HepG2 (cell line): Measurements from ENCODE around the gene PLXND1. TPM values are rescaled to one million over a fixed set of nuclear protein-coding genes. Genes with fewer than 3 reads are reported as not detected.

ENCODE experiments used
- ATAC-seq: fragments of 200-7000 bp; cut with Tn5 transposase; 3 replicates; pipeline ENCODE4 v1.9.1; 2020; ENCODE audit warnings: mild to moderate bottlenecking, moderate library complexity
- BruUV-seq: library from RNA; stranded (reverse); fragments of 400-500 nt; replicated peaks from 2 replicates; lab custom pipeline; 2021; lab: Mats Ljungman, UMichigan
- CTCF ChIA-PET: fragments of 300-600 bp; formaldehyde crosslinking; extraction: SDS; loops from one replicate; lab custom pipeline; 2021; ENCODE audit warnings: low total read pairs, inconsistent platforms, low intra/inter-chr PET ratio; lab: Yijun Ruan, JAX
- POLR2A ChIA-PET: fragments of 350-600 bp; sonication (Branson Sonifier 250); formaldehyde crosslinking; loops from one replicate; lab custom pipeline; 2020; ENCODE audit warnings: antibody characterized with exemption, inconsistent platforms; lab: Yijun Ruan, JAX
- DNase-seq: peaks from one replicate; pipeline ENCODE4 v3.0.0-alpha.2; 2015; ENCODE audit warnings: low spot score
- FAIRE-seq: peaks from 3 replicates; lab custom pipeline; 2011; peaks lifted over from hg19 to GRCh38; lab: Jason Lieb, UNC
- H2AFZ ChIP-seq: one replicate; pipeline ENCODE4 v1.6.1; 2011; ENCODE audit warnings: low read length, inconsistent platforms
- H3K27ac ChIP-seq: fragments of 300-600 bp; 3 replicates; pipeline ENCODE4 v1.8.0; 2011; ENCODE audit warnings: mixed run types, mild to moderate bottlenecking, mixed read lengths, low read length, inconsistent platforms; ENCODE audit not compliant: insufficient read depth; ENCODE audit errors: extremely low read length
- H3K27me3 ChIP-seq, 2 experiments: fragments of 200-600 bp in 1 of 2; 2 replicates in 1 of 2; 3 replicates in 1 of 2; pipeline versions ENCODE4 v1.6.0 to v1.8.0; 2011; ENCODE audit warnings: low read length in 2 of 2, mild to moderate bottlenecking in 2 of 2, moderate library complexity in 2 of 2, inconsistent platforms in 1 of 2; ENCODE audit not compliant: insufficient read depth in 2 of 2, control insufficient read depth in 1 of 2
- H3K36me3 ChIP-seq, 2 experiments: fragments of 200-600 bp in 1 of 2; replicated peaks in 1 of 2; 2 replicates in 1 of 2; 3 replicates in 1 of 2; pipeline versions ENCODE4 v1.5.1 to v1.8.0; 2011; ENCODE audit warnings: low read length in 2 of 2, inconsistent platforms in 1 of 2; ENCODE audit not compliant: insufficient read depth in 2 of 2, control insufficient read depth in 1 of 2
- H3K4me1 ChIP-seq: 2 replicates; pipeline ENCODE4 v1.5.1; 2012; ENCODE audit warnings: low read length, inconsistent platforms; ENCODE audit not compliant: insufficient read depth
- H3K4me2 ChIP-seq: 2 replicates; pipeline ENCODE4 v1.6.0; 2011; ENCODE audit warnings: low read depth, low read length, inconsistent platforms
- H3K4me3 ChIP-seq, 3 experiments: fragments of 200-600 bp in 1 of 3; sonication (generic), shearing (Covaris generic) in 1 of 3; replicated peaks in 1 of 3; 2 replicates each; pipeline ENCODE4 v1.5.1; 2011 to 2016; ENCODE audit warnings: low read length in 3 of 3, inconsistent platforms in 2 of 3, low read depth in 2 of 3, mild to moderate bottlenecking in 2 of 3, control low read depth in 1 of 3, mixed read lengths in 1 of 3; ENCODE audit not compliant: insufficient read depth in 1 of 3
- H3K79me2 ChIP-seq: one replicate; pipeline ENCODE4 v1.6.1; 2011; ENCODE audit warnings: low read length, inconsistent platforms; ENCODE audit not compliant: insufficient read depth
- H3K9ac ChIP-seq: 2 replicates; pipeline ENCODE4 v1.6.0; 2011; ENCODE audit warnings: mild to moderate bottlenecking, low read depth, low read length, inconsistent platforms; ENCODE audit not compliant: insufficient read depth
- H3K9me3 ChIP-seq: 2 replicates; pipeline ENCODE4 v1.5.1; 2012; ENCODE audit warnings: mild to moderate bottlenecking, low read length
- H4K20me1 ChIP-seq: 2 replicates; pipeline ENCODE4 v1.6.0; 2011; ENCODE audit warnings: inconsistent platforms, mild to moderate bottlenecking, low read length, moderate library complexity; ENCODE audit not compliant: insufficient read depth
- CHD4 ChIP-seq: fragments of 200-600 bp; sonication (generic); IDR thresholded peaks from 2 replicates; pipeline ENCODE4 v1.7.0; 2017; ENCODE audit warnings: mild to moderate bottlenecking, low read length, borderline replicate concordance
- HDAC2 ChIP-seq: sonication (generic); formaldehyde crosslinking; IDR thresholded peaks from 2 replicates; pipeline ENCODE4 v1.4.0; 2020; ENCODE audit warnings: missing genetic modification reagents
- KDM1A ChIP-seq: IDR thresholded peaks from 2 replicates; pipeline ENCODE4 v1.6.1; 2016; ENCODE audit warnings: missing compliant biosample characterization
- NR2C2 ChIP-seq: sonication (generic); formaldehyde crosslinking; IDR thresholded peaks from 2 replicates; pipeline ENCODE4 v1.4.0; 2020; ENCODE audit warnings: missing genetic modification reagents, mild to moderate bottlenecking, moderate library complexity, borderline replicate concordance
- NR2F1 ChIP-seq, 2 experiments: fragments of 450-650 bp in 1 of 2; formaldehyde crosslinking in 1 of 2; IDR thresholded peaks; 2 replicates each; pipeline versions ENCODE4 v1.5.0 to v1.6.1; 2016 to 2020; ENCODE audit warnings: mild to moderate bottlenecking in 1 of 2, missing compliant biosample characterization in 1 of 2, missing genetic modification reagents in 1 of 2, moderate library complexity in 1 of 2
- RCOR2 ChIP-seq: IDR thresholded peaks from 2 replicates; pipeline ENCODE4 v1.6.1; 2016; ENCODE audit warnings: missing biosample characterization, missing genetic modification reagents
- ZMYM3 ChIP-seq: sonication (generic); formaldehyde crosslinking; IDR thresholded peaks from 2 replicates; pipeline ENCODE4 v1.5.1; 2020; ENCODE audit warnings: mild to moderate bottlenecking, missing genetic modification reagents
- ZNF225 ChIP-seq: sonication (generic); formaldehyde crosslinking; IDR thresholded peaks from 2 replicates; pipeline ENCODE4 v1.4.0; 2020; ENCODE audit warnings: mild to moderate bottlenecking, missing genetic modification reagents
- ZNF609 ChIP-seq: sonication (generic); formaldehyde crosslinking; IDR thresholded peaks from 2 replicates; pipeline ENCODE4 v1.4.0; 2020; ENCODE audit warnings: mild to moderate bottlenecking, missing genetic modification reagents, borderline replicate concordance
- ZNF629 ChIP-seq: sonication (generic); formaldehyde crosslinking; conservative IDR thresholded peaks from 2 replicates; pipeline ENCODE4 v1.5.0; 2020; ENCODE audit warnings: missing genetic modification reagents
- ZNF749 ChIP-seq: sonication (generic); formaldehyde crosslinking; IDR thresholded peaks from 2 replicates; pipeline ENCODE4 v1.8.0; 2022; ENCODE audit warnings: mild to moderate bottlenecking, missing genetic modification reagents, moderate library complexity, borderline replicate concordance
- ZNF768 ChIP-seq: sonication (generic); formaldehyde crosslinking; IDR thresholded peaks from 2 replicates; pipeline ENCODE4 v1.4.0; 2020; ENCODE audit warnings: missing genetic modification reagents
- WGBS: methylation state at CpG from one replicate; pipeline ENCODE4 v1.1.6; 2017; ENCODE audit warnings: low lambda C conversion rate; 5-methylcytosine and 5-hydroxymethylcytosine counted together
- in situ Hi-C: cut with HindIII; loops from 2 replicates; pipeline ENCODE4 v1.10.0; 2017; ENCODE audit warnings: low pct_unique_long_range_greater_than_20kb; ENCODE audit not compliant: extremely low pct_ligation_motif_present
- intact Hi-C: fragments of 100-400 bp; cut with micrococcal nuclease; formaldehyde crosslinking; loops from one replicate; pipeline ENCODE4 v1.10.0; 2022; ENCODE audit not compliant: unreplicated experiment
- polyA plus RNA-seq, 8 experiments: library from polyadenylated mRNA; depleted of rRNA in 3 of 8; stranded (reverse) in 7 of 8; unstranded in 1 of 8; fragments of >200 nt; fragmentation: Illumina TruSeq in 4 of 8; extraction: Trizol in 4 of 8; gene quantifications; 2 replicates each; pipeline versions ENCODE4 v1.2.1 to v1.2.3, GENCODE V29; 2011 to 2016; ENCODE audit warnings: low read depth in 4 of 8, missing spikeins in 1 of 8, mixed read lengths in 1 of 8; ENCODE audit not compliant: insufficient read depth in 1 of 8
- total RNA-seq, 5 experiments: library from RNA; depleted of rRNA; stranded (reverse); fragments of >200 nt; fragmentation: Illumina TruSeq; extraction: Trizol; gene quantifications; 2 replicates each; pipeline ENCODE4 v1.2.3, GENCODE V29; 2016; ENCODE audit warnings: low read depth in 1 of 5
- TF ChIP-seq, protein P1 (sequence below): sonication (generic); formaldehyde crosslinking; IDR thresholded peaks from 2 replicates; pipeline ENCODE4 v1.4.0; 2020; ENCODE audit warnings: missing genetic modification reagents, borderline replicate concordance
- TF ChIP-seq, protein P2 (sequence below): IDR thresholded peaks from 2 replicates; pipeline ENCODE4 v1.6.1; 2016; ENCODE audit warnings: missing biosample characterization, missing genetic modification reagents, low read depth

The PLXND1 gene
- total and polyA plus RNA-seq, 2 of the 13 experiments (the other 11 are each of a cell fraction or from before 2014, with no cell fraction given): 15.9 to 42.0 TPM

GRCh38 chr3:129609591-129610182 is 3.2 kb upstream of the PLXND1 start (continued):
- TF ChIP-seq, protein P1, sequence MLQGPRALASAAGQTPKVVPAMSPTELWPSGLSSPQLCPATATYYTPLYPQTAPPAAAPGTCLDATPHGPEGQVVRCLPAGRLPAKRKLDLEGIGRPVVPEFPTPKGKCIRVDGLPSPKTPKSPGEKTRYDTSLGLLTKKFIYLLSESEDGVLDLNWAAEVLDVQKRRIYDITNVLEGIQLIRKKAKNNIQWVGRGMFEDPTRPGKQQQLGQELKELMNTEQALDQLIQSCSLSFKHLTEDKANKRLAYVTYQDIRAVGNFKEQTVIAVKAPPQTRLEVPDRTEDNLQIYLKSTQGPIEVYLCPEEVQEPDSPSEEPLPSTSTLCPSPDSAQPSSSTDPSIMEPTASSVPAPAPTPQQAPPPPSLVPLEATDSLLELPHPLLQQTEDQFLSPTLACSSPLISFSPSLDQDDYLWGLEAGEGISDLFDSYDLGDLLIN (CRISPR knock-in tag): no peak

DNA sequence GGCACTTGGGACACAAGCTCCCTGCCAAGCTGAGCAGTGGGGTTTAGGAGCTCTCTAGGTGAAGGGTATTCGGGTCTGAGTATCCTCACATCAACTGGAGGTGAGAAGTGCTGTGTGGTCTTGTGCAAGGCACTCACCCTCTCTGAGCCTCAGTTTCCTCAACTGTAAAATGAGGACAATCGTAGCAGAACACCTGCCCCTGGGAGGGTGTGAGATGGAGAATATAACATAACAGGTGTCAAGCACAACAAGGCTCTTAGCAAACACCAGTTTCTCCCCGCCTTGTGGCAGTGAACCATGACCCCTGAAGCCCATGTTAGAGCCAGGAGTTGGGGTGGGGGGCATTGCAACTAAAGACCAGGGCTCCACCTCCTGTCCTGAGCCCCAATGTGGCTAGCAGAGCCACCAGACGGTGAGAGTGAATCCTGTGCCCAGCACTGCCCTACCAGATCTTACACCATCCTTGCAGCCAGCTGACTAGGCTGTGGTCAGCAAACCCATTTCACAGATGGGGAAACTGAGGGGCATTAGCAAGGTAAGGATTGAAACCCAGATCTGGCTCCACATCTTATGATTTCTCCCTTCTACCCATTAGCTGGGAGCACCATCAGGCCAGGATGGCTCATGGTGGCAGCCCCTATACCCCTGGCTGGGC is 2.6 kb upstream of the PLXND1 start:
- H3K4me3 ChIP-seq: no peak overlapping the region
- peaks cover 9% of the 10 kb centered on the region for H4K20me1 ChIP-seq
- intact Hi-C loops: no loop called here
- BruUV-seq: no TSS peak
- no peak for FAIRE-seq
- H3K27me3 ChIP-seq: no peaks in the 10 kb centered on the region; a peak in 1 of 5 replicates
- no peaks in the 10 kb centered on the region for H3K36me3 ChIP-seq
- no peak for DNase-seq
- ChIA-PET CTCF (no interaction called here), POLR2A (interaction anchor here (0.8 to 2.7 kb wide), 4 partner anchors 12 to 119 kb away, joined by 3 to 25 read pairs (median 8); no protein-coding TSS in a partner anchor)
- H3K79me2 ChIP-seq: peaks cover 18% of the 10 kb centered on the region
- H3K9me3 ChIP-seq: no peaks in the 10 kb centered on the region
- no peak for ATAC-seq
- no peak overlapping the region for H3K9ac ChIP-seq
- H3K4me2 ChIP-seq: no peak overlapping the region
- TF ChIP-seq CHD4 (peak; percentile 93; the same call in 1 of the 2 replicates), ZNF768 (CRISPR knock-in tag) (peak; percentile 97), NR2F1 (CRISPR knock-in tag; IDR thresholded peaks at IDR 0.05) (no peak), HDAC2 (peak; percentile 40; the same call in 1 of the 2 replicates), ZNF629 (CRISPR knock-in tag) (peak; percentile 98), KDM1A (CRISPR knock-in tag) (peak; percentile 66; the same call in 1 of the 2 replicates), ZNF609 (CRISPR knock-in tag) (0 out of 2 replicates have a peak, but pooled peaks have one; percentile 35), NR2C2 (0 out of 2 replicates have a peak, but pooled peaks have one; percentile 25), ZNF225 (no peak), ZMYM3 (CRISPR knock-in tag) (peak; percentile 88), ZNF749 (CRISPR knock-in tag) (peak; percentile 54; the same call in 1 of the 2 replicates), RCOR2 (CRISPR knock-in tag) (0 out of 2 replicates have a peak, but pooled peaks have one; percentile 15)
- TF ChIP-seq, protein P2, sequence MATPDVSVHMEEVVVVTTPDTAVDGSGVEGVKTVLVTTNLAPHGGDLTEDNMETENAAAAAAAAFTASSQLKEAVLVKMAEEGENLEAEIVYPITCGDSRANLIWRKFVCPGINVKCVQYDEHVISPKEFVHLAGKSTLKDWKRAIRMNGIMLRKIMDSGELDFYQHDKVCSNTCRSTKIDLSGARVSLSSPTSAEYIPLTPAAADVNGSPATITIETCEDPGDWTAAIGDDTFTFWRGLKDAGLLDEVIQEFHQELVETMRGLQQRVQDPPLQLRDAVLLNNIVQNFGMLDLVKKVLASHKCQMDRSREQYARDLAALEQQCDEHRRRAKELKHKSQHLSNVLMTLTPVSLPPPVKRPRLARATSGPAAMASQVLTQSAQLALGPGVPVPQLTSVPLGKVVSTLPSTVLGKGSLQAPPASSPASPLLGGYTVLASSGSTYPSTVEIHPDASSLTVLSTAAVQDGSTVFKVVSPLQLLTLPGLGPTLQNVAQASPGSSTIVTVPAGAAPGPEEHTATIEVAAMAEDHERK: no peak
- no peak overlapping the region for H3K27ac ChIP-seq
- in situ Hi-C loops: no loop called here
- 49% methylated on average over 2 of the region's 4 CpGs for WGBS
- H3K4me1 ChIP-seq: peaks cover 72% of the 10 kb centered on the region
- H2AFZ ChIP-seq: no peak overlapping the region
